GM19025 (cell line): ENCODE results near the gene SLC25A38.

Experiments
- ATAC-seq: cut with Tn5 transposase; IDR thresholded peaks from one replicate; pipeline ENCODE4 v1.9.1; 2021; ENCODE audit warnings: mild to moderate bottlenecking, low read depth, moderate library complexity; ENCODE audit not compliant: unreplicated experiment

SLC25A38 gene

GRCh38 chr3:39372833-39373232 is 10.3 kb upstream of the SLC25A38 start:
- no peak for ATAC-seq

DNA sequence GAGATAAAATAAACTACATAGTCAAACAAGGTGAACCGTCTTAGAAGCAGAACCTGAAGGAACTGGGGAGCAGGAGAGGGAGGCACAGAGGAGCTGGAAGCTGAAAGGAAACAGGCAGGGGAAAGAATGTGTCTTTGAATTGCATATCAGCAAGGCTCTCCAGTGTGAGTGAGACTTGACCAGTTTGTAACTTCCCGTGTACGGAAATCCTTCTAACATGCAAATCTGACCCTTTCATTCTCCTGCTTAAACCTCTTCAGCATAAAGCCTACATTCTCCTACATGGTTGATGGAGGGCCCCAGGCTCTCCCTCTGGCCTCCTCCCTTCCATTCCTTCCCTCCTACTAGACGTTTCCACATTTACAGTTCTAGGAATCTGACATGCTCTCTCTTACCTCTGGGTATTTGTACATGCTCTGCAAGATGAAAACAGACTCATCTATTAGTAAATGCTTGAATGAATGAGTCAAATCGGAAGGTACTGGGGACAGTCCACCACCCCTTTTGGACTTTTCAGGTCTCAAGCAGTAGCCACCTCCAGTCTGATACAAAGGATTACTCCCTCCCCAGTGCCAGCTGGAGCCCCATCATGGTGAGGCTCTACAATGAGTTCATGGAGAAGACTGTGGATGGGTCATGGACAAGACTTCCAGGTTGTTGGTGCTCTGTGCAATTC is 6.1 kb upstream of the SLC25A38 start:
- ATAC-seq, result no peak

GRCh38 chr3:39378088-39378487 is 5.1 kb upstream of the SLC25A38 start:
- no peak for ATAC-seq

DNA sequence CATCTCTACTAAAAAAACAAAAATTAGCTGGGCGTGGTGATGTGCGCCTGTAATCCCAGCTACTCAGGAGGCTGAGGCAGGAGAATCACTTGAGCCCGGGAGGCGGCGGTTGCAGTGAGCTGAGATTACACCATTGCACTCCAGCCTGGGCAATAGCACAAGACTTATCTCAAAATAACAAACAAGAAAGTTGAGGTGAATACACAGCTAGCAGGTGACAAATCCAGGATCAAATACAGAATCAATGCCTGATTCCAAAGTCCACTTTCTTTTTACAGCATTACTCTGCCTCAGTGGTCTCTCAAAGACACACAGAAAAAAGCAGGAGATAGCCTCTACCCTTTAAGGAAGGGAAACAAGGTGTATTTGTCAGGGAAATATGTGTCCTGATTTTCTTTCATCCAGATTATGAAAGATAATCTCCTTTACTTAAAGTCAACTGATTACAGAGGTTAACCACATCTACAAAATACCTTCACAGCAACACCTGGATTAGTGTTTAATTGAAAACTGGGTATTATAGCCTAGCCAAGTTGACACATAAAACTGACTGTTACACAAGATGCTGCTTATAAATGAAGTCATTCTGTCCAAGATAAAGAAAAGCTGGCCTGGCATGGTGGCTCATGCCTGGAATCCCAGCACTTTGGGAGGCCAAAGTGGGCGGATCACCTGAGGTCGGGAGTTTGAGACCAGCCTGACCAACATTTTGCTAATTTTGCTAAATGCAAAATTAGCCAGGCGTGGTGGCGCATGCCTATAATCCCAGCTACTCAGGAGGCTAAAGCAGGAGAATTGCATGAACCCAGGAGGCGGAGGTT is 4.0 kb upstream of the SLC25A38 start:
- no peak for ATAC-seq

- no peak for ATAC-seq
These were observed 3.4 kb upstream of the SLC25A38 start for GRCh38 chr3:39379778-39380155.

DNA sequence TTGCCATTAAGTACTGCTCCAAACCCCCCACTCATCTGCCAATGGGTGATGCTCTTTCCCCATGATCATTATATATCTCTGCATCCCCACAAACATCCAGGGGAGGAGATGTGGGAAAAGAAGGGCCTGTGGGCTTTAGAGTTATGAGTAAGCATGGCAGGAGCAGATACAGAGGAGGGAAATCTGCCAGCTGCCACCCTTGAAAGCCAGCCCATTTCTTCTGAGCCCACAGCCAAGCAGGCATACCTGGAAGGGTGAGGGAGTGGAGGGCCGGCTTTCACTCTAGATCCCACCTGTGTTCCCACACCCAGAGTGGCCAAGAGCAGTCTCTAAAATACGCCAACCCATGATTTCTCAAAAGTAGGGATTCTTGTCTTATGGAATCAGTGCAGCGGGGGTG is 1.7 kb upstream of the SLC25A38 start:
- ATAC-seq, result no peak

DNA sequence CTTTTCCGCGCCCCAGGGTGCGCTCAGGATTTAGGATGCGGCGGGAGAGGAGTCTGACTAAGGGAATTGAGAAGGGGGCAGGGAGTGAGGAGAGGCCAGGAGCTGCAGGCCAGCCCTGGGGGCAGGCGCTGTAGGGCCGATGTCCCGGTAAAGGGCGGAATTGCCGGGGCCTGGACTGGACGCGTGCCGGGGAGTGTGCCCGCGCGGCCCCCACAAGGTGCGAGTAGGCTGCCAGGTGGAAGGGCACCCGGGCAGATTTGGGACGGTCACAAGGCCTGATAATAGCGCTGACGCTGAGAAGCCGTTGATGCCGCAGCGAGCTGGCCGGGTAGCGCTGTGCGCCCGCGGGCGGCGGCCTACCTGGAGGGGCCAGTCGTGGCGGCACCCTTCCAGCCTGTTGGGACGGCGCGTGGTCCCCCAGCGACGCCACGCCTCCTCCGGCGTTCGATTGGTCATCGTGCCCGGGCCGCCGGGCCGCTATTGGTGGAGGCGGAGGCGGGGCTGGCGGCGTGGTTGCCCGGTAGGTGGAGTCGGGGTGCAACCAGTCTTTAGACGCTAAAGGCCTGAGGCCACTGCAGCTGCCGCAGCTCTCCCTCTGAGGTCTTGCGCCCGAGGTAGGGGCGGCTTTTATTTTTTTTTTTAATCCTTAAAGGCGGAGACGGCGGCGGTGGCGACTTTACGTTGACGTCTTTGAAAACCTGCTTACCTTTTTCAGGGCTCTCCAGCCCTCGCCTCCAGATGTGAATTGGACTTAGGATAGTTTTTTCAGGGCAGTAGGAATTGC is 903 bp downstream of the SLC25A38 start:
- peak; percentile 71 for ATAC-seq

GRCh38 chr3:39384665-39385000 is 1.5 kb downstream of the SLC25A38 start:
- no peak for ATAC-seq

GRCh38 chr3:39385456-39386090 is 2.4 kb downstream of the SLC25A38 start:
- no peak for ATAC-seq

DNA sequence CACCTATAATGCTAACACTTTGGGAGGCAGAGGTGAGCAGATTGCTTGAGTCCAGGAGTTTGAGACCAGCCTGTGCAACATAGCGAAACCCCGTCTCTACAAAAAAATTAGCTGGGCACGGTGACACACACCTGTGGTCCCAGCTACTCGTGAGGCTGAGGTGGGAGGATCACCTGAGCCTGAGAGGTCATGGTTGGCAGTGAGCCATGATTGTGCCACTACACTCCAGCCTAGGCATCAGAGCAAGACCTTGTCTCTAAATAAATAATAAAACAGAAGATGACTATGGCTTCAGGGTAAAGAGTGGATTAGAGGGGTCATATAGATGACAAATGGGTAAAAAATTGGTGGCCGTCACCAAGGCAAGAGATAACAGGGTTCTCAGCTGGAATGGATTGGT is 3.1 kb downstream of the SLC25A38 start:
- no peak for ATAC-seq

GRCh38 chr3:39387411-39387975 is 4.3 kb downstream of the SLC25A38 start:
- ATAC-seq, result no peak

GRCh38 chr3:39388153-39388552 is 5.0 kb downstream of the SLC25A38 start:
- no peak for ATAC-seq

DNA sequence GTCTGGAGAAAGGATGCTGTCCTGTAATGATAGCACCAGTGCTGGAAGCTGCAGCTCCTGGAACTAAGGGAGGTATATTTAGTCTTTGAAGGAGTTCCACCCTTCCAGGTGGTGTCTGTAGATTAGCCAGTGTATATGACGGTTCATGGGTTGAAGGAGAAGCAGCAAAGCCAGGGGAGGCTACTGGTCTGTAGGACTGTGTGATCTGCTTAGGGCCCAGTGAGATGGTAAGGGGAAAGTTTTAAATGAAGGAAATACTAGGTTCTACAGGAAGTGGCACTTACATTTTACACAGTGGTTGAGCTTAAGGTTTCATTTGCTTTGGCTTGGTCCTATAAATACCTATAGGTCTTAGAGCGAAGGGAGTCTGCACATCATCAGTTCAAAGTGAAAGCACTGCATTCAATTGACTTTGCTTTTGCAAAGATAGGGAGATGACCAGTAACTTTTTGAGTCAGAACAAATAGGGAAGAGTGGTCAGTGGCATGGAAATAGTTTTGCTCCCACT is 5.6 kb downstream of the SLC25A38 start:
- ATAC-seq, result peak; percentile 59

DNA sequence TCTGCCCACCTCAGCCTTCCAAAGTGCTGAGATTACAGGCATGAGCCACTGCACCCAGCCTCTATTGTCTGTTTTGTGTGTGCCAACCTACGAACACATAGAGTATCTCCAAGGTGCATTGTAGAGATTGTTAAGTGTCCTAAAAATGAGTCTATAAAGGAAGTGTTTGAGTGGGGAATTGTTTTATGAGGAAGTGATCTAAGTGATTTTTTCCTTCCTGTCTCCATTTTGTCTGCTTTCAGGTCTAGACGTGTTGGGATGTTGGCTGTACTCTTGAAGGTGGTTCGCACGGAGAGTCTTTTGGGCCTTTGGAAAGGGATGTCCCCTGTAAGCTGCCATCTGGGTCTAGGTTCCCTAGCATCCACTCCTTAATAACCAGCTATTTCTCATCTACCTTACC is 7.0 kb downstream of the SLC25A38 start:
- ATAC-seq, result no peak

GRCh38 chr3:39396690-39397089 is 13.5 kb downstream of the SLC25A38 start:
- ATAC-seq, result no peak

GRCh38 chr3:39398700-39399099 is 15.5 kb downstream of the SLC25A38 start:
- no peak for ATAC-seq

DNA sequence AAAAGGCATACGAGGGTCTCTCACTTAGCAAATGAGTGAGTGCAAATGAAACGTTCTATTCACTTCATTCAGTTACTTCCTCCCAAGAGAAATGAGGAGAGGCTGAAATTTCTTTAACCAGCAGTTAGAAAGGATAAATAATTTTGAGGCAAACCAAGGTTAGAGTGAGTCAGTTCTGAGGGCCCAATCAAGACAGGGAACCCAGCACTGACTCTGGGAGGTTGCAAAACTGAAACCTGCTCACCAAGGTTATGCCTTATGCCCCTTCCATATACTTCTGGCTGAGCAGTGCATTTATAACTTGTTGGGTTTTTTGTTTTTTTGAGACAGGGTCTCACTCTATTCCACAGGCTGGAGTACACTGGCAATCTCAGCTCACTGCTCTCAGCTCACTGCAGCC is 18.8 kb downstream of the SLC25A38 start:
- ATAC-seq, result no peak

GRCh38 chr3:39404943-39405686 is 21.9 kb downstream of the SLC25A38 start:
- ATAC-seq, result no peak

GRCh38 chr3:39405687-39406367 is 22.7 kb downstream of the SLC25A38 start:
- no peak for ATAC-seq
